Esophagus squamous epithelium (tissue), 4 donors: ENCODE measurements around the gene CAPN1.

Experiments used
- CTCF ChIP-seq, 6 experiments: fragments of 450-650 bp in 4 of 6; fragments of 200-600 bp in 2 of 6; sonication (generic) in 2 of 6; IDR thresholded peaks; one replicate each; pipeline ENCODE4 v1.5.1; 2016 to 2019; ENCODE audit warnings: antibody characterized with exemption in 6 of 6, mild to moderate bottlenecking in 4 of 6, moderate library complexity in 4 of 6
- POLR2A ChIP-seq, 4 donors: fragments of 450-650 bp; IDR thresholded peaks; one replicate each; pipeline ENCODE4 v1.6.1; 2017; ENCODE audit warnings: antibody characterized with exemption in 4 of 4, mild to moderate bottlenecking in 4 of 4, moderate library complexity in 3 of 4

- TF ChIP-seq POLR2A (IDR thresholded peaks at IDR 0.05), result no peak
- no peak for TF ChIP-seq CTCF (IDR thresholded peaks at IDR 0.05)
Observed at GRCh38 chr11:65170058-65170534, 11.6 kb upstream of the CAPN1 start, which contains the start of gene SPDYC.
